ENCODE data around the gene FRMPD2. TPM values are rescaled to one million over a fixed set of nuclear protein-coding genes. Genes with fewer than 3 reads are reported as not detected.

Gene FRMPD2
- total RNA-seq, 1 experiment from 2014 or later = 1.3 TPM

Other genes starting within 250 kb of the FRMPD2 start
- 48.9 and 52.9 TPM in 2 replicates for gene MAPK8, start 32.0 kb upstream of the FRMPD2 start, total RNA-seq (2022)

Measured in MCF 10A (cell line).